GM12874 (cell line): ENCODE measurements around the gene CAPN5.

Source experiments
- TF ChIP-seq, protein P1 (sequence below): IDR thresholded peaks from 2 replicates; pipeline ENCODE4 v1.5.1; 2011; ENCODE audit warnings: low read depth, mild to moderate bottlenecking, control low read depth, low read length, moderate library complexity; ENCODE audit not compliant: insufficient read depth

The CAPN5 gene

DNA sequence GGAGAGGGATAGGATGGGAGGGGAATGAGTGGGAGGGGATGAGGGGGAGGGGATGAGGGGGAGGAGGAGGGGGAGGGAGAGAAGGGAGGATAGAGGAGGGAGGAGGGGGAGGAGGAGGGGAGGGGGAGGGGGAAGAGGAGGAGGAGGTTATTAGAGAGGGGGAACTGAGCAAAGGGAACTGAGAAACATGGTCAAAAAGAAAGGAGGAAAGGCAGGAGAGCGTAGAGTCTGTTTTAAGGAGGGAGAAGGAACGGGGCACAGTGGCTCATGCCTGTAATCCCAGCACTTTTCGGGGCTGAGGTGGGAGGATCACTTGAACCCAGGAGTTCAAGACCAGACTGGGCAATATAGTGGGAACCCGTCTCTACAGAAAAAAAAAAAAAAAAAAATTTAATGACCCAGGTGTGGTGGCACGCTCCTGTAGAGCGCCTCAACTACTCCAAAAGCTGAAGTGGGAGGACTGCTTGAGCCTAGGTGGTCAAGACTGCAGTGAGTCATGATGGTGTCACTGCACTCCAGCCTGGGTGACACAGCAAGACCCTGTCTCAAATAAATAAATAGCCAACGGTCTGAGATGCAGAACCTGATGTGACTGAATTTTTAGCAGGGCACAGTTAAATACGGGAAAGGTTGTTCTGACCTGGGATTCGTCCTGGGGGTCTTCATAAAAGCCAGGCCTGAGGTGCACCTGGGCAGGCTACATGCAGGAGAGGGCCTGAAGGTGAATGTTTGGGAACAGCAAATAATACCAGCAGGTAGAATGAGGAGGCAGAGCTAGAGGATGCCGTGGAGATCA lies 28.5 kb upstream of the CAPN5 start:
- TF ChIP-seq, protein P1, sequence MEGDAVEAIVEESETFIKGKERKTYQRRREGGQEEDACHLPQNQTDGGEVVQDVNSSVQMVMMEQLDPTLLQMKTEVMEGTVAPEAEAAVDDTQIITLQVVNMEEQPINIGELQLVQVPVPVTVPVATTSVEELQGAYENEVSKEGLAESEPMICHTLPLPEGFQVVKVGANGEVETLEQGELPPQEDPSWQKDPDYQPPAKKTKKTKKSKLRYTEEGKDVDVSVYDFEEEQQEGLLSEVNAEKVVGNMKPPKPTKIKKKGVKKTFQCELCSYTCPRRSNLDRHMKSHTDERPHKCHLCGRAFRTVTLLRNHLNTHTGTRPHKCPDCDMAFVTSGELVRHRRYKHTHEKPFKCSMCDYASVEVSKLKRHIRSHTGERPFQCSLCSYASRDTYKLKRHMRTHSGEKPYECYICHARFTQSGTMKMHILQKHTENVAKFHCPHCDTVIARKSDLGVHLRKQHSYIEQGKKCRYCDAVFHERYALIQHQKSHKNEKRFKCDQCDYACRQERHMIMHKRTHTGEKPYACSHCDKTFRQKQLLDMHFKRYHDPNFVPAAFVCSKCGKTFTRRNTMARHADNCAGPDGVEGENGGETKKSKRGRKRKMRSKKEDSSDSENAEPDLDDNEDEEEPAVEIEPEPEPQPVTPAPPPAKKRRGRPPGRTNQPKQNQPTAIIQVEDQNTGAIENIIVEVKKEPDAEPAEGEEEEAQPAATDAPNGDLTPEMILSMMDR = no peak

DNA sequence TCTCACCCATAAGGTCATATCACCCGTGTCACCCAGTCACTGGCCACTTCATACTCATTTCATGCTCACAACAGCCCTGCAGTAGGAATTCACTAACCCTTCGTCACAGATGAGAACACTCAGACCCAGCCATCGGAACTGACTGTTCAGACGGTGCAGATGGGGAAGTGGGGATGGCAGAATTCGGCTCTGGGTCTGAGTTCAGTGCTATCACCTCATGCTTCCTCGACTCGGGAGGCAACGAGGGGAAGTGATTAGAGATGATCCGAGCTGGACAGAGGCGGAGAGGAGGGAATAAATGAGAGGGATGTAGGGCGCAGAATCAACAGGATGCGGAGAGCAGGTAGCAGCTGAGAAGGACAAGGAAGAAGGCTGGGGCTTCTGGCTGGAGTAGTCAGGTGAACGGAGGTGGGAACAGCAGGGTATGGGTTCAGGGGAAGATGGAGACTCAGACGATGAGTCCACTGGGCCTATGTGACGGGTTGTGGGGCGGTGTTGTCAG lies 27.9 kb upstream of the CAPN5 start:
- TF ChIP-seq, protein P1 = no peak

DNA sequence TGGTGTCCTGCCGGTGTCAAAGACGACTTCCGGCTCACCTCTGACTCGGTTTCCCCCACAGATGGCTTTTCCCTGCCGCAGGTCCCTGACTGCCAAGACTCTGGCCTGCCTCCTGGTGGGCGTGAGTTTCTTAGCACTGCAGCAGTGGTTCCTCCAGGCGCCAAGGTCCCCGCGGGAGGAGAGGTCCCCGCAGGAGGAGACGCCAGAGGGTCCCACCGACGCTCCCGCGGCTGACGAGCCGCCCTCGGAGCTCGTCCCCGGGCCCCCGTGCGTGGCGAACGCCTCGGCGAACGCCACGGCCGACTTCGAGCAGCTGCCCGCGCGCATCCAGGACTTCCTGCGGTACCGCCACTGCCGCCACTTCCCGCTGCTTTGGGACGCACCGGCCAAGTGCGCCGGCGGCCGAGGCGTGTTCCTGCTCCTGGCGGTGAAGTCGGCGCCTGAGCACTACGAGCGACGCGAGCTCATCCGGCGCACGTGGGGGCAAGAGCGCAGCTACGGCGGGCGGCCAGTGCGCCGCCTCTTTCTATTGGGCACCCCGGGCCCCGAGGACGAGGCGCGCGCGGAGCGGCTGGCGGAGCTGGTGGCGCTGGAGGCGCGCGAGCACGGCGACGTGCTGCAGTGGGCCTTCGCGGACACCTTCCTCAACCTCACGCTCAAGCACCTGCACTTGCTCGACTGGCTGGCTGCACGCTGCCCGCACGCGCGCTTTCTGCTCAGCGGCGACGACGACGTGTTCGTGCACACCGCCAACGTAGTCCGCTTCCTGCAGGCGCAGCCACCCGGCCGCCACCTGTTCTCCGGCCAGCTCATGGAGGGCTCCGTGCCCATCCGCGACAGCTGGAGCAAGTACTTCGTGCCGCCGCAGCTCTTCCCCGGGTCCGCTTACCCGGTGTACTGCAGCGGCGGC lies 27.0 kb upstream of the CAPN5 start:
- TF ChIP-seq, protein P1 = peak; percentile 48

DNA sequence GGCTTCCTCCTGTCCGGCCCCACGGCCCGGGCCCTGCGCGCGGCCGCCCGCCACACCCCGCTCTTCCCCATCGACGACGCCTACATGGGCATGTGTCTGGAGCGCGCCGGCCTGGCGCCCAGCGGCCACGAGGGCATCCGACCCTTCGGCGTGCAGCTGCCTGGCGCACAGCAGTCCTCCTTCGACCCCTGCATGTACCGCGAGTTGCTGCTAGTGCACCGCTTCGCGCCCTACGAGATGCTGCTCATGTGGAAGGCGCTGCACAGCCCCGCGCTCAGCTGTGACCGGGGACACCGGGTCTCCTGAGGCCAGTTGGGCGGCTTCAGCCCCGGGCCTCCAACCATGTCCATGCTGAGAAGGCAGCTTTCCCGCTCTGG lies 26.4 kb upstream of the CAPN5 start:
- TF ChIP-seq, protein P1 = no peak

DNA sequence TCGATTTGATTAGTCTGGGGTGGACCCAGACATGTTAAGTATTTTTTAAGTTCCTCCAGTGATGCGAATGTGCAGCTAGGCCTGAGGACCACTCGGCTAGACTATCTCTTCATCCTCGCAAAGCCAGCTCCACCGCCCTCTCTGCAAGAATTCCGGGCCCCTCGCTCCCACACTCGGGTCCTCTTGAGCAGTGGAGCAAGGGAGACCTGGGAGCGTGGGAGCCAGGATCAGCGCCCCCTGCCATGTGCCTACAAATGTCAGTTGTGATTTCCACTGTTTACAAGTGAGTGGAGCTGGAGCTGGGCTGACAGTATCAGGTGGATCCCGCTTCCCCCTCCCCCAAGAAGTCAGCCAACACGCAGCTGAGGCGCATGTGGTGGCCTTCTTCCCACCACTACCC lies 25.9 kb upstream of the CAPN5 start:
- TF ChIP-seq, protein P1 = no peak

DNA sequence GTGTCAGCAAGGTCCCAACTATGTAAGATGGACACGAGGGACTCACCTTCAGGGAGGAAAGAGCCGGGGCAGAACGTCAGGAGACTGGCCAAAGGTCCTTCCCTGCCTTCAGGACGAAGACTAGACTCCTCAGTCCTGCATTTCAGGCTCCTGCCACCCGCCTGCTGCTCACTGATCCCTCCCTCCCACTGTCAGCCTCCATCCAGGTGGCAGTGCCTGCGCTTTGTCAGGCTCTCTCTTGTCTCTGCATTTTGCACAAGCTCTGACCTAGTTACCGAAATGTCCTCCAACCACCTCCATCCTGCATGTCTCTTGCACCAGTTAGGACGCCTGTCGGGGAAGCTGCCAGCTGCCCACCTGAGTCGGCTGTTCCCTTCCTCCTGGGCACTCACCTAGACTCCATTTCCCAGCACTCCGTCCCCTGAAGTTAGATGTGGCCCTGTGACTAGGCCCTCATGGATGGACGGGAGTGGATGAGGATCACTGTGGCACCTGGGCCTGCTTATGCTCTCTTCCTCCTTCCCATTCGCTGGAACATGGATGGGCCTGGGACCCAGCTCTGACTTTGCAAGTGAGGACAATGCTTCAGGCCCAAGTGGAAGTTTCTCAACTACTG lies 24.6 kb upstream of the CAPN5 start:
- TF ChIP-seq, protein P1 = no peak

DNA sequence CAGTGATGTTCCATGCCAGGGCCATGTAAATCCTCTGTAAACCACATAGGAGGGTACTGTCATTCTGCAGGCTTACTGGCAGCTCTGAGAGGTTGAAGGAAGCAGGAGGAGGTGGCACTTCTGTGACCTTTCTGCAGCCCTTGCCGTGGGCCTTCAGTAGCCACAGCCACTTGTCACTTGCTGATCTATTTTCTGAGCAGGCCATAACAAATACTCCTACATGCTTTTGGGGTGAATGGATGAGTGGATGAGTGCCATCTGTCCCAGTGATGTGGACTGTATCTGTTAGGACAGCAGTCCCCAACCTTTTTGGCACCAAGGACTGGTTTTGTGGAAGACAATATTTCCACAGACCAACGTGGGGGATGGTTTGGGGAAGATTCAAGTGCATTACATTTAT lies 22.4 kb upstream of the CAPN5 start:
- TF ChIP-seq, protein P1 = no peak
